ENCODE measurements around the gene NOM1. TPM values are rescaled to one million over a fixed set of nuclear protein-coding genes. Genes with fewer than 3 reads are reported as not detected.

Gene NOM1
- total RNA-seq, 4 donors from 2014 or later = 8.1 to 77.6 (median 26.7) TPM

GRCh38 chr7:157010588-157011332 lies 61.2 kb downstream of the NOM1 start, which contains the start of gene MNX1:
TSS of gene MNX1 (minus strand) at chr7:157010663. CDS start at chr7:157010350, 313 bp downstream.
- H3K27ac ChIP-seq = peak within 1 kb of the TSS in 3 of 4 donors; percentile 76 to 90 (median 83)
- peak in 2 of 3 donors; percentile 88 to 92 for DNase-seq
- H3K9me3 ChIP-seq = no peaks in the 10 kb centered on the region
- peaks cover 0 to 39% of the 10 kb centered on the region in 2 donors for H3K27me3 ChIP-seq
- peaks cover 0 to 36% (median 6%) of the 10 kb centered on the region in 4 donors for H3K4me1 ChIP-seq
- H3K36me3 ChIP-seq = no peaks in the 10 kb centered on the region
- peak within 1 kb of the TSS; percentile 44 to 78 (median 66) for H3K4me3 ChIP-seq
- TF ChIP-seq POLR2A (IDR thresholded peaks at IDR 0.05) (peak; percentile 68 to 73), CTCF (IDR thresholded peaks at IDR 0.05) (peak in 1 of 6 experiments; percentile 7)

- no peaks in the 10 kb centered on the region for H3K36me3 ChIP-seq
- H3K27me3 ChIP-seq = peaks cover 0 to 39% of the 10 kb centered on the region in 2 donors
- H3K9me3 ChIP-seq = no peaks in the 10 kb centered on the region
- DNase-seq = peak in 1 of 3 donors; percentile 44
- TF ChIP-seq POLR2A (IDR thresholded peaks at IDR 0.05) = no peak
- H3K4me1 ChIP-seq = peaks cover 0 to 28% (median 5%) of the 10 kb centered on the region in 4 donors
- H3K27ac ChIP-seq = peak overlapping the region in 2 of 4 donors; percentile 76 to 87
- peak overlapping the region; percentile 44 to 78 (median 66) for H3K4me3 ChIP-seq
Measured at GRCh38 chr7:157011333-157012112, 62.0 kb downstream of the NOM1 start.

GRCh38 chr7:157012113-157012547 lies 62.6 kb downstream of the NOM1 start:
- Histone ChIP-seq H3K27me3 (peaks cover 0 to 44% of the 10 kb centered on the region in 2 donors), H3K36me3 (no peaks in the 10 kb centered on the region), H3K27ac (no peak overlapping the region), H3K9me3 (no peaks in the 10 kb centered on the region), H3K4me1 (peaks cover 0 to 23% (median 5%) of the 10 kb centered on the region in 4 donors), H3K4me3 (no peak overlapping the region)
- DNase-seq = no peak
- no peak for TF ChIP-seq CTCF (IDR thresholded peaks at IDR 0.05)
- no peak for TF ChIP-seq POLR2A (IDR thresholded peaks at IDR 0.05)

- peaks cover 0 to 23% (median 5%) of the 10 kb centered on the region in 4 donors for H3K4me1 ChIP-seq
Measured at GRCh38 chr7:157013101-157013500, 63.6 kb downstream of the NOM1 start.

More at GRCh38 chr7:157013101-157013500, 63.6 kb downstream of the NOM1 start:
- no peak for TF ChIP-seq CTCF (IDR thresholded peaks at IDR 0.05)
- TF ChIP-seq POLR2A (IDR thresholded peaks at IDR 0.05) = no peak
- H3K27me3 ChIP-seq = peaks cover 0 to 54% of the 10 kb centered on the region in 2 donors
- H3K9me3 ChIP-seq = peaks cover 0 to 5% (median 0%) of the 10 kb centered on the region in 4 donors
- no peaks in the 10 kb centered on the region for H3K36me3 ChIP-seq
- no peak overlapping the region for H3K27ac ChIP-seq
- H3K4me3 ChIP-seq = no peak overlapping the region
- DNase-seq = peak in 1 of 3 donors; percentile 21
